ENCODE measurements around the gene DRAP1.

DRAP1 gene

GRCh38 chr11:65919141-65919572 is at the start of gene DRAP1:
DRAP1 (plus strand) TSS chr11:65919426; CDS start chr11:65919502, 76 bp downstream.
- peak; percentile 99 for DNase-seq

GRCh38 chr11:65869643-65870306 is 49.5 kb upstream of the DRAP1 start:
- no peak for DNase-seq

DNA sequence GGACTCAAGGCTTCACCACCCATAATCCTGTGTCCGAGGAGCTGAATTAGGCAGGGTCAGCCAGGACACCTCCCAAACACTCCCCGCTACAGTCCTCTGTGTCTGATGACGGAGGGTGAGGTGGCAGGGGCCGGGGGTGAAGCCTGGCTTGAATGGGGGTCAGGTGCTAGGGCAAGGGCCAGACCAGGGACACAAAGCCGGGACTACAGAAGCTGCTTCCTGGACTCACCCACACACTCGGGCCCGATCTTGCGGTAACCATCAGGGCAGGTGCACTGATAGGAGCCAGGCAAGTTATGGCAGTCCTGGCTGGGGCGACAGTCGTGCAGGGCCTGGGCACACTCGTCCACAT is 48.9 kb upstream of the DRAP1 start:
- DNase-seq: no peak

GRCh38 chr11:65870706-65871681 is 48.2 kb upstream of the DRAP1 start:
- DNase-seq: peak; percentile 28

DNA sequence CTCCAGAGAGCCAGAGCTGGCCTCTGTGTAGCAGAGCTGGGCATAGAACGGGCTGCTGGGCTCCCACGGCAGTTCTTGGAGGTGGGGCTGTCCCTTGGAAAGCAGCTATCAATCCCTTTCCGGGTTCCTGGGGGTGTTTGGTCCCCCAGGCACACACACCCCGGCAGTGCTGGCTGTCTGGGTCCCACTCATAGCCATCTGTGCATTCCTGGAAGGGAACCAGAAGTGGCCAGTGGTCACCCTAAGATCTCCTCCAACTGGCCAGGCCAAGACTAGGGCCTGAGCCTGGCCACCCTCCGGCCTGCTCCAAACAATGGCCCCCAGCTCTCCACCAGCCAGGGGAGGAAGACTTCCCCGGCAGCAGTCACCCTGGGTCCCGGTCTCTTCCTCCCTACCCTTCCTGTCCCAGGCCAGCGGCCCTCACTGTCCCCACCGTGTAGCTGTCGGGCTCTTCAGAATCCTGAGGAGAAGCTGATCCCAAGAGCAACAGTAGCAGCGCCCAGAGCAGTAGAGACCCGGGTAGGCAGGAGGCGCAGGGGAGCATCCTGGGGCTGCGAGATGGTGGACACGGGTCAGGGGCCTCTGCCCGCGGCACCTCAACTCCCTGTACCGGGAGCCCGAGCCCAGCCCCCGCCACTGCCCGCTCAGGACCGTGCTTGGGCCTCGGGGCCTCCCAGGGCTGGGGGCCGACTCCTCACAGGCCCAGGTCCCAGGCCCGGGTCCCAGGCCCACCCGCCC is 47.2 kb upstream of the DRAP1 start:
- no peak for DNase-seq

GRCh38 chr11:65872586-65873317 is 46.5 kb upstream of the DRAP1 start, which contains the start of gene EFEMP2:
EFEMP2 (minus strand) TSS chr11:65872800; CDS start chr11:65872354, 446 bp downstream.
- no peak for DNase-seq

DNA sequence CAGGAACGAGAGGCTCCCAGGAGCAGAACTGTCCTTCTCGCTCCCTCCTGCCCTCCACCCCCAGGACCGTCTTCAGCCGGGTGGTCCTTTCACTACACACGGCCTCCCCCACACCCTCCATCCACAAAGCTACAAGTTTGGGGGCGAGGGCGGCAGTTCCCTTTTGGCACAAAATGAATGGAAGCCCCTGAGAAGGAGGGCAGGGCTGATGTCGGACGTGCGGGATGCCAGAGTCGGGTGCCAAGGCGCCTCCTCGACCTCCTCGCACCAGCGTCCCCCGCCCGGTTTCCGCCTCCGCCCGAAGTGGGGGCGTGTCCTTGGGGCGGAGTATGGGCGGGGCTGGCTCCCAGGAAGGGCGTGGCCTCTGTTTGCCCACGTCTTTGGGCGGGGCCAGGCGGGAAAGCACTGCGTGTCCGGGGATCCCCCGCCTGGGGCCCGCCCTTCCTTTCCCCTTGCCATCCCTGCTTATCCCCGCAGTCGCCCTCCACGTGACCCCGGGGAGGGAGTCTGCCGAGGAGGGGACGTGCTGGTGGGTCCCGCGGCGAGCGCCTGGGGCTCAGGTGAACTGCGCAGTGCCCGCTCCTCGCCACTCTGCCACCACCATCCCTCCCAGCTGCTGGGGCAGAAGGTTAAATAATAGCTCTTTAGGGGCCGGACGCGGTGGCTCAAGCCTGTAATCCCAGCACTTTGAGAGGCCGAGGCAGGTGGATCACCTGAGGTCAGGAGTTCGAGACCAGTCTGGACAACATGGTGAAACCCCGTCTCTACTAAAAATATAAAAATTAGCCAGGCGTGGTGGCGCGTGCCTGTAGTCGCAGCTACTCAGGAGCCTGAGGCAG is 45.7 kb upstream of the DRAP1 start:
- peak; percentile 92 for DNase-seq

DNA sequence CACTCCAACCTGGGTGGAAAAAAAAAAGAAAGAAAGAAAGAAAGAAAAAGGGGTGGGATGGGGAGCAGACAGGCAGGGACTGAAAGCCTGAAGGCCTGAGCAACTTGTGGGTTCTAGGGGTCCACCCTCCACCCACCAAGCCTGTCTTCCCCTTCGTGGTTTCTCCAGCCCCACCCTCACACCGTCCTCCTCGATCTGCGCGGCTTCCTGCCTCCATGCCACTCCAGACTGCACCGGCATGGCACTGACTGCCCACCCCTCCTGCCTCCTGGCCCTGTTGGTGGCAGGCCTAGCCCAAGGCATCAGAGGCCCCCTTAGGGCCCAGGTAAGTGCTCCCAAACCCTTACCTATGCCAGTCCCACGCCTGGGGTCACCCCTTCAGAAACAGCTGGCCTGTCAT is 39.6 kb upstream of the DRAP1 start, which contains the start of gene CTSW:
Gene CTSW (plus strand): TSS at position 221 of the 400 bp plus-strand sequence. CDS start 18 bp downstream, at position 239.
- no peak for DNase-seq

- DNase-seq: no peak
Measured at GRCh38 chr11:65880027-65880426, 39.2 kb upstream of the DRAP1 start.

GRCh38 chr11:65880844-65881421 is 38.3 kb upstream of the DRAP1 start:
- DNase-seq: no peak

- no peak for DNase-seq
Measured at GRCh38 chr11:65882120-65883057, 36.8 kb upstream of the DRAP1 start.

- DNase-seq: no peak
Measured at GRCh38 chr11:65883058-65883761, 36.0 kb upstream of the DRAP1 start.

DNA sequence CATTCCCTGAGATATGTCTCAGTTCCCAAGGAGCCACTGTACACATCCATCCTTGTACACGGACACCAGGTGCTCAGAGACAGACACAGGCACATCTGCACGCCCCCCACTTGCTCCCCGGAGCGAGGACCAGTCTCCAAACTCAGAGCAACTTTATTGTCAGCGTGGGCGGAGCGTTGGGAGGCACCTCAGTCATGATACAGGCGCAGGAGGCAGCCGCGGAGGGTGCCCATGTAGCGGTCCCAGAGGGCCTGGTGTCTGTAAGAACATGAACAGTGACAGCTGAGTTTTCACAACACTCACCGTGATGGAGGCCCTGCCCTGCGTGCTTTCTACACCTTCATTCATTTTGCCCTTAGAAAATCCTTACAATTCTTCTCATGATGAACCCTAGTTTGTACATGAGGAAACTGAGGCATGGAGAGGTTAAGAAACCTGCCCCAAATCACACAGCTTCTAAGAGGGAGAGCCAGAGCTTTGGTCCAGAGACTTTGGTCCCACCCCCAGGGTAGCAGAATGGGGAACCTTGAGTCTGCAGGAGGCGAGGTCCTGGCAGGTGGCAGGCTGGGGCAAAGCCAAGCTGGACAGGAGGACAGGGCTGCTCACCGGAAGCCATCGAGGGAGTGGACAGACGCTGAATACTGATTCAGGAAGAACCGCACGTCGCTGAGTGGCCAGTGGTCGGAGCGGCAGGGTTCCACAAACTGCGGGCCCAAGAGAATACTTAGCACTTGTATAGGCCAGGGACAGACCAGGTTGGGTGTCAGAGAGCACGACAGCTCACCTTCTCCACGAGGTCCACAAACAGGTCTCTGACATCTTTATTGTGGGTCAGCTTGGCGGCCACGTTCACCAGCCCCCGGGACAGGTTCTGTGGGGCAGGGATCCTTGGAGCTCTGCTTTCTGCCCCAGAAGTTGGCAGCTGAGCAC is 35.2 kb upstream of the DRAP1 start:
- no peak for DNase-seq

DNA sequence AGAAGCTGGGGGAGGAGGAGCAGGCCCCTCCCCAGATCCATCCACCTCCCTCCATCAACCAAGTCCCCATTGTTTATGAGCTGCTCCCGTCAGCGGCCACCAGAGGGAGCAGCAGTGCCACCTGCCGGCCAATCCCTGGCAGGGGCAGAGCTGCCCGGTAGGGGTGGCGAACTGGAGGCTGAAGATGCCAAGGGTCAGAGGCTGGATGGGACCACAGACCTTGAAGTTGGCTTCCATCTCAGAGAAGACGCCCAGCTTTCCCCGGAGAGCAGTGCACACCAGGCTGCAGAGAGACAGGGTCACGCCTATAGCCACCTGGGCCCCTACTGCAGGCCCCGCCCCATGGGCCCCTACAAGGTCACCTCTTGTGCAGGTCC is 34.5 kb upstream of the DRAP1 start:
- DNase-seq: peak; percentile 72

GRCh38 chr11:65885231-65885630 is 34.0 kb upstream of the DRAP1 start:
- no peak for DNase-seq

DNA sequence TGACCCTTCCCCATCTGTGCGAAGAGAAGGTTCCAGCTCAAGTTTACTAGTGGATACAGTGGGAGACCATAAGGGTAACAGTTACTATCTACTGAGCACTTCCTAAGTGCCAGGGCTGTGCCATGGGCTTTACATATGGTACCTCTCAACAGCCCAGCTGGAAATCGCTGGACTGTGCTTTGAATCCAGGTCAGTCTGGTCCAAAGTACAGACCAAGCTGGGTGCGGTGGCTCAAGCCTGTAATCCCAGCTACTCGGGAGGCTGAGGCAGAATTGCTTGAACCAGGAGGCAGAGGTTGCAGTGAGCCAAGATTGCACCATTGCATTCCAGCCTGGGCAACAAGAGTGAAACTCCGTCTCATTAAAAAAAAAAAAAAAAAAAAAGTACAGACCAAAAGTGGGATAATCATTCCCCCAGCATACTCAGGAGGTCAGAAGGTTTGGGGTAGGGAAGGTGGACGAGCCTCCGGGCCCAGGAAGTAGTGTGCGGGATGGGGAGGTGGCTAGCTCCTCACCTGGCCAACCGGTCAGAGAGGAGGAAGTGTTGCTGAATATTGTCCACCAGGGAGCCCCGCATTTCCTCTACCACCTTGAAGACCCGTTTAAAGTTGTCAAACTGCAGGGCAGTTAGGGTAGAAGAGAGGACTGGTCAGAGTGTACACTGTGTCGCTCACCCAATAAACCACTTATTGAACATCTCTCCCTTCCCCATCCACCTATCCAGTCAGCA is 33.3 kb upstream of the DRAP1 start:
- DNase-seq: no peak

Measured in NCI-H345 (cell line).